IMR-90 (cell line): Measurements from ENCODE around the gene ZYX. TPM values are rescaled to one million over a fixed set of nuclear protein-coding genes. Genes with fewer than 3 reads are reported as not detected.
A peak's percentile ranks its signal among the peaks of the same experiment; 100 is the strongest.

Source experiments
- ATAC-seq: fragments of 200-7000 bp; cut with Tn5 transposase; 2 replicates; pipeline ENCODE4 v1.9.1; 2020; ENCODE audit warnings: low read depth, mild to moderate bottlenecking, moderate library complexity
- BruUV-seq: library from RNA; stranded (reverse); fragments of 400-500 nt; replicated peaks from 2 replicates; lab custom pipeline; 2021; lab: Mats Ljungman, UMichigan
- CTCF ChIA-PET: fragments of 300-600 bp; formaldehyde crosslinking; extraction: SDS; loops from one replicate; lab custom pipeline; 2021; ENCODE audit warnings: antibody characterized with exemption; lab: Yijun Ruan, JAX
- POLR2A ChIA-PET: fragments of 300-600 bp; sonication (Branson Sonifier 250); formaldehyde crosslinking; loops from one replicate; lab custom pipeline; 2022; ENCODE audit warnings: antibody characterized with exemption; ENCODE audit not compliant: unreplicated experiment; lab: Charles Lee
- DNase-seq: peaks from one replicate; pipeline ENCODE4 v3.0.0; 2013
- H2AFZ ChIP-seq: replicated peaks from 2 replicates; pipeline ENCODE3; 2013; ENCODE audit warnings: low read length, mild to moderate bottlenecking; ENCODE audit not compliant: poor library complexity
- H2AK5ac ChIP-seq: 2 replicates; pipeline ENCODE4 v1.6.1; 2013; ENCODE audit warnings: low read depth, low read length, inconsistent platforms
- H2AK9ac ChIP-seq: replicated peaks from 2 replicates; pipeline ENCODE3; 2013; ENCODE audit warnings: mild to moderate bottlenecking, low read depth, low read length, moderate library complexity; ENCODE audit not compliant: poor library complexity
- H2BK120ac ChIP-seq: 2 replicates; pipeline ENCODE4 v1.6.1; 2013; ENCODE audit warnings: low read depth, low read length, inconsistent platforms
- H2BK15ac ChIP-seq: 3 replicates; pipeline ENCODE4 v1.6.1; 2013; ENCODE audit warnings: low read depth, low read length, inconsistent platforms
- H2BK20ac ChIP-seq: 2 replicates; pipeline ENCODE4 v1.6.1; 2013; ENCODE audit warnings: low read depth, mild to moderate bottlenecking, inconsistent platforms, low read length, moderate library complexity
- H2BK5ac ChIP-seq: 2 replicates; pipeline ENCODE4 v1.6.1; 2013; ENCODE audit warnings: mild to moderate bottlenecking, low read depth, low read length, inconsistent platforms; ENCODE audit not compliant: poor library complexity, severe bottlenecking
- H3K14ac ChIP-seq: replicated peaks from 2 replicates; pipeline ENCODE4 v1.6.1; 2013; ENCODE audit warnings: low read depth, low read length, inconsistent platforms
- H3K18ac ChIP-seq: 2 replicates; pipeline ENCODE4 v1.6.1; 2013; ENCODE audit warnings: low read depth, low read length, control low read depth
- H3K23ac ChIP-seq: 2 replicates; pipeline ENCODE4 v1.6.1; 2013; ENCODE audit warnings: low read depth, low read length, inconsistent platforms
- H3K27ac ChIP-seq: 2 replicates; pipeline ENCODE4 v1.5.1; 2013; ENCODE audit warnings: mild to moderate bottlenecking, control low read depth, low read length; ENCODE audit not compliant: insufficient read depth
- H3K27me3 ChIP-seq: 2 replicates; pipeline ENCODE4 v1.6.1; 2013; ENCODE audit warnings: low read length; ENCODE audit not compliant: control insufficient read depth, insufficient read depth
- H3K36me3 ChIP-seq: 2 replicates; pipeline ENCODE4 v1.6.1; 2013; ENCODE audit warnings: low read length, mixed read lengths; ENCODE audit not compliant: control insufficient read depth, insufficient read depth
- H3K4ac ChIP-seq: 2 replicates; pipeline ENCODE4 v1.6.1; 2013; ENCODE audit warnings: low read depth, low read length, inconsistent platforms
- H3K4me1 ChIP-seq: 2 replicates; pipeline ENCODE4 v1.6.1; 2013; ENCODE audit warnings: low read length, mixed read lengths; ENCODE audit not compliant: control insufficient read depth, insufficient read depth
- H3K4me2 ChIP-seq: 2 replicates; pipeline ENCODE4 v1.6.1; 2013; ENCODE audit warnings: low read depth, mild to moderate bottlenecking, control low read depth, low read length, moderate library complexity
- H3K4me3 ChIP-seq: 2 replicates; pipeline ENCODE4 v1.5.1; 2013; ENCODE audit warnings: low read depth, mild to moderate bottlenecking, control low read depth, low read length, moderate library complexity; ENCODE audit not compliant: insufficient read depth
- H3K56ac ChIP-seq: 2 replicates; pipeline ENCODE4 v1.6.1; 2013; ENCODE audit warnings: low read length, inconsistent platforms; ENCODE audit not compliant: insufficient read depth; ENCODE audit errors: extremely low read depth
- H3K79me1 ChIP-seq, 2 experiments: 2 replicates each; pipeline ENCODE4 v1.6.1; 2013; ENCODE audit warnings: low read length in 2 of 2, inconsistent platforms in 1 of 2, low read depth in 1 of 2
- H3K9ac ChIP-seq: 2 replicates; pipeline ENCODE4 v1.6.1; 2013; ENCODE audit warnings: low read depth, low read length, control low read depth
- H3K9me1 ChIP-seq: 2 replicates; pipeline ENCODE4 v1.6.1; 2013; ENCODE audit warnings: low read length, inconsistent platforms; ENCODE audit not compliant: insufficient read depth
- H3K9me3 ChIP-seq: 2 replicates; pipeline ENCODE4 v1.6.1; 2013; ENCODE audit warnings: low read length; ENCODE audit not compliant: control insufficient read depth, insufficient read depth
- H4K20me1 ChIP-seq: 2 replicates; pipeline ENCODE4 v1.6.1; 2013; ENCODE audit warnings: low read length, inconsistent platforms; ENCODE audit not compliant: insufficient read depth
- H4K5ac ChIP-seq: 2 replicates; pipeline ENCODE4 v1.6.1; 2013; ENCODE audit warnings: mild to moderate bottlenecking, low read depth, low read length, control low read depth
- H4K8ac ChIP-seq, 2 experiments: 2 replicates each; pipeline ENCODE4 v1.6.1; 2013; ENCODE audit warnings: low read depth in 2 of 2, low read length in 2 of 2, control low read depth in 1 of 2, inconsistent platforms in 1 of 2
- H4K91ac ChIP-seq: 2 replicates; pipeline ENCODE4 v1.6.1; 2013; ENCODE audit warnings: low read depth, low read length, inconsistent platforms; ENCODE audit not compliant: insufficient read depth
- WGBS, 2 experiments: methylation state at CpG; one replicate each; pipeline versions ENCODE4 v1.1.5 to v1.1.7; 2013; ENCODE audit warnings: missing lambda C conversion rate in 2 of 2; ENCODE audit not compliant: insufficient read length in 1 of 2; ENCODE audit errors: extremely low coverage in 2 of 2; 5-methylcytosine and 5-hydroxymethylcytosine counted together
- dilution Hi-C: fragments of 300-500 bp; cut with HindIII; formaldehyde crosslinking; loops from one replicate; pipeline ENCODE4 v1.14.3; 2018; ENCODE audit warnings: low sequenced_read_pairs; ENCODE audit not compliant: unreplicated experiment
- in situ Hi-C: fragments of 300-500 bp; cut with MboI; formaldehyde crosslinking; loops from 3 replicates; pipeline ENCODE4 v1.14.3; 2019; ENCODE audit warnings: low sequenced_read_pairs, inconsistent platforms, mixed read lengths
- intact Hi-C: fragments of 100-400 bp; cut with micrococcal nuclease; formaldehyde crosslinking; loops from 2 replicates; pipeline ENCODE4 v1.10.0; 2022
- polyA plus RNA-seq, 3 experiments: library from polyadenylated mRNA; depleted of rRNA; stranded (reverse); fragments of >200 nt; gene quantifications; 2 replicates each; pipeline ENCODE4 v1.2.3, GENCODE V29; 2012; ENCODE audit warnings: low replicate concordance in 1 of 3
- total RNA-seq: library from RNA; depleted of rRNA; stranded (reverse); fragments of >200 nt; gene quantifications from 2 replicates; pipeline ENCODE4 v1.2.3, GENCODE V29; 2012
- TF ChIP-seq, protein P1 (sequence below): conservative IDR thresholded peaks from 2 replicates; pipeline ENCODE4 v1.5.1; 2012; ENCODE audit warnings: mild to moderate bottlenecking, low read depth, low read length, improper control_type of control experiment
- TF ChIP-seq, protein P2 (sequence below): fragments of 150-350 bp; IDR thresholded peaks from 2 replicates; pipeline ENCODE4 v1.6.1; 2016; ENCODE audit warnings: low read depth, mild to moderate bottlenecking, low read length, moderate library complexity, borderline replicate concordance

ZYX gene
- total and polyA plus RNA-seq, 2 of the 4 experiments (the other 2 are of a cell fraction), result 22.6 to 334 TPM

DNA sequence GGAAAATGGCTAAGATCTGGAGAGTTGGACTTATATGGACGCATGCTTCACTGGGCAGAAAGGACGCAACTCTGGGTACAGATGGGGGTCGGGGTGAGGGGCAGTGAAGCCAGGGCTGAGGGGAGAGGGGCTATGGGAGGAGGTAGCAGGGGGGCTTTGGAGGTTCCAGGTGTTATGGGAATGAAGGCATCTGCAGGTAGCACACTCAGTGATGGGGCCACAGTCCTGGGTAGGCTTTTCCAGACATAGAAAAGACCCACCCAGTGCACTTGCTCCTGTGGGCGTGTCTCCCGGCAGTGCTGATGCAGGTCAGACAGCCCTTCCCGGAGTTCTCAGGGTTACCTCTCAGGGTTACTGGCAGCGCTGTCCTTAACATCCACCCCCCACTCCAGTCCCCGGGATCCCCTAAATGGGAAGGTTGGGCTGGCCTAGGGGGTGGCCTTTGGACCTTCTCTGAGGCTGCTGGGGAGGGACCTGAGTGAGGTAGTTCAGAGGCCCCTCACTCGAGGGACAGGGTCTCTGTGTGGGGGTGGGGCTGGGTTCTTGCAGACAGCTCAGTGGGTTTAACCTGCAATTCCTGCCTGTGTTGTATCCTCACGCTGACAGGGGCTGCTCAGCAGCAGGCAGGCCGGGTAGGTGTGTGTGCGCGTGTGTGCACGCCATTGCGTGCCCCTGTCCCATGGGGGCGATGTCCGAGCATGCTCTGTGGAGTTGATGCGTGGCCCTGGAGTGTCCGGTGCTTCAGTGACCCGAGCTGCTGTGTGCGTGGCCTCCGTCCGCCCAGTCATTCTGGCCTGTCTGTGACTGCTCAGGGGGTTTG is 6.2 kb downstream of the ZYX start:
- intact Hi-C loops, result no loop called here
- CTCF ChIA-PET, result no interaction called here
- in situ Hi-C loops, result no loop called here

More for the DNA sequence above, 6.2 kb downstream of the ZYX start:
- Histone ChIP-seq H4K20me1 (peaks cover 100% of the 10 kb centered on the region), H2BK15ac (no peak overlapping the region), H2BK5ac (no peak overlapping the region), H2AK9ac (no peak overlapping the region), H3K4me1 (peaks cover 59% of the 10 kb centered on the region), H3K27ac (no peak overlapping the region), H3K9me1 (peaks cover 43% of the 10 kb centered on the region), H3K56ac (no peak overlapping the region), H3K79me1 (peaks cover 24 to 80% of the 10 kb centered on the region in 2 experiments; a peak in 3 of 4 replicates), H3K4me3 (no peak overlapping the region), H3K9ac (no peak overlapping the region), H3K9me3 (no peaks in the 10 kb centered on the region), H3K4me2 (no peak overlapping the region; the same call in 1 of the 2 replicates), H4K5ac (no peak overlapping the region), H2AK5ac (no peak overlapping the region), H3K18ac (no peak overlapping the region), H3K14ac (no peak overlapping the region), H3K23ac (no peak overlapping the region), H3K36me3 (peaks cover 94% of the 10 kb centered on the region), H2BK120ac (no peak overlapping the region), H4K8ac (no peak overlapping the region), H3K4ac (no peak overlapping the region), H2AFZ (no peak overlapping the region), H4K91ac (no peak overlapping the region), H3K27me3 (no peaks in the 10 kb centered on the region), H2BK20ac (no peak overlapping the region)
- no TSS peak for BruUV-seq
- ATAC-seq (no peak), DNase-seq (no peak)
- TF ChIP-seq, protein P1, sequence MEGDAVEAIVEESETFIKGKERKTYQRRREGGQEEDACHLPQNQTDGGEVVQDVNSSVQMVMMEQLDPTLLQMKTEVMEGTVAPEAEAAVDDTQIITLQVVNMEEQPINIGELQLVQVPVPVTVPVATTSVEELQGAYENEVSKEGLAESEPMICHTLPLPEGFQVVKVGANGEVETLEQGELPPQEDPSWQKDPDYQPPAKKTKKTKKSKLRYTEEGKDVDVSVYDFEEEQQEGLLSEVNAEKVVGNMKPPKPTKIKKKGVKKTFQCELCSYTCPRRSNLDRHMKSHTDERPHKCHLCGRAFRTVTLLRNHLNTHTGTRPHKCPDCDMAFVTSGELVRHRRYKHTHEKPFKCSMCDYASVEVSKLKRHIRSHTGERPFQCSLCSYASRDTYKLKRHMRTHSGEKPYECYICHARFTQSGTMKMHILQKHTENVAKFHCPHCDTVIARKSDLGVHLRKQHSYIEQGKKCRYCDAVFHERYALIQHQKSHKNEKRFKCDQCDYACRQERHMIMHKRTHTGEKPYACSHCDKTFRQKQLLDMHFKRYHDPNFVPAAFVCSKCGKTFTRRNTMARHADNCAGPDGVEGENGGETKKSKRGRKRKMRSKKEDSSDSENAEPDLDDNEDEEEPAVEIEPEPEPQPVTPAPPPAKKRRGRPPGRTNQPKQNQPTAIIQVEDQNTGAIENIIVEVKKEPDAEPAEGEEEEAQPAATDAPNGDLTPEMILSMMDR, result 0 out of 2 replicates have a peak, but pooled peaks have one; percentile 14
- TF ChIP-seq, protein P2, sequence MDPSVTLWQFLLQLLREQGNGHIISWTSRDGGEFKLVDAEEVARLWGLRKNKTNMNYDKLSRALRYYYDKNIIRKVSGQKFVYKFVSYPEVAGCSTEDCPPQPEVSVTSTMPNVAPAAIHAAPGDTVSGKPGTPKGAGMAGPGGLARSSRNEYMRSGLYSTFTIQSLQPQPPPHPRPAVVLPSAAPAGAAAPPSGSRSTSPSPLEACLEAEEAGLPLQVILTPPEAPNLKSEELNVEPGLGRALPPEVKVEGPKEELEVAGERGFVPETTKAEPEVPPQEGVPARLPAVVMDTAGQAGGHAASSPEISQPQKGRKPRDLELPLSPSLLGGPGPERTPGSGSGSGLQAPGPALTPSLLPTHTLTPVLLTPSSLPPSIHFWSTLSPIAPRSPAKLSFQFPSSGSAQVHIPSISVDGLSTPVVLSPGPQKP, result no peak
- POLR2A ChIA-PET, result no interaction called here
- dilution Hi-C loops, result no loop called here
- 96% methylated on average over 5 of the region's 23 CpGs; no CpG with 5 or more reads in 1 of the 2 experiments for WGBS, 2 experiments
